ENCODE data around the gene PRPF19. TPM values are rescaled to one million over a fixed set of nuclear protein-coding genes. Genes with fewer than 3 reads are reported as not detected.
A peak's percentile ranks its signal among the peaks of the same experiment; 100 is the strongest.

Gene PRPF19
- total RNA-seq, 2 experiments from 2014 or later, result 127 to 139 TPM

DNA sequence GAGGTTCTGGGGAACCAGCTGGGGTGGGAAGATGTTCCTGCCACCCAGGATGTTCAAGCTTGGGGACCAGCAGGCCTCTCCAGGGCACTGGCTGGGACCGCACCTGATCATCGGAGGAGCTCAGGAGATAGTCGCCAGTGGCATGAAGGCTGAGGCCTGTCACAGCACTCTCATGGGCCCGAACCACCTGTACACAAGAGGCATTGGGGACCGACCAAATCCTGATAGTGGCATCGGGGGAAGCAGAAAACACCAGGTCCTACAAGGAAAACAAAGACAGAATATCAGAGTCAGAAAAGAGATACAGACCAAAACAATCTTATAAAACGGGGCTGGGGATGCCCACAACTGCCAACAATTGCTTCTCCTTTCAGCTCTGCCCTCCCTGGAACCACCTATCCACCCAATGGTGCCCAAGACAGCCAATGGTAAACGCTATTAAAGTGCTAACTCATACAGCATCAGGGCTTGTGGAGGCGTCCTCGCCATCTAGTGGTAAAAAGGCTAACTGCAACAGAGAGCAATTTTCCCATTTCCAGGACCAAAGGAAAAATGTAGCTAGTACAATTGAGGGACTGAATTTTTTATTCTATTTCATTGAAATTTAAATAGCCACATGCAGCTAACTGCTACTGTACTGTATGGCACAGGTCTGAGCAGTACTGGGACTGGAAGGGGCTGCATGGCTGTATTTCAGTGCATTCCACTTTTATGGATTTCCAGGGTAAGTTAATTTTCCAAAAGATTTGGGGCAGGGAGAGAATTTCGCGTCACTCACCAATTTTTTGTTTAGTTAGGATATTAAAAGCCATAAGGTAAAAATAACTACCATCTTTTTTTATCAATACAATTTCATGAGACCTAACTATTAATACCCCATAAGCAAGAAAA lies 7.1 kb downstream of the PRPF19 start:
- CTCF ChIA-PET, result interaction anchor here (0.6 to 11.1 kb wide), 33 partner anchors 8 to 504 kb away, joined by 3 to 117 read pairs (median 4); partner anchors contain the start of genes CCDC86 and TMEM109
- Mint-ChIP-seq H3K27ac (no peak overlapping the region), H3K27me3 (no peaks in the 10 kb centered on the region), H3K4me1 (ENCODE audit: low read depth) (peaks cover 11% of the 10 kb centered on the region), H3K36me3 (peaks cover 69% of the 10 kb centered on the region), H3K4me3 (no peak overlapping the region), H3K9me3 (no peaks in the 10 kb centered on the region)
- intact Hi-C loops (cut with micrococcal nuclease), result loop anchor here (1.0 to 5.0 kb wide), 2 partner anchors 68 to 122 kb away; no protein-coding TSS in a partner anchor
- POLR2A ChIA-PET, result no interaction called here
- no peak for DNase-seq

GRCh38 chr11:60897496-60897895 lies 8.9 kb downstream of the PRPF19 start:
- H3K9me3 Mint-ChIP-seq, result no peaks in the 10 kb centered on the region
- no peaks in the 10 kb centered on the region for H3K4me1 Mint-ChIP-seq (ENCODE audit: low read depth)
- intact Hi-C loops (cut with micrococcal nuclease), result loop anchor here (5.0 kb wide), 1 partner anchor 120 kb away; no protein-coding TSS in a partner anchor
- no peak for DNase-seq
- ChIA-PET CTCF (interaction anchor here (1.1 to 11.1 kb wide), 5 partner anchors 10 to 122 kb away, joined by 3 to 117 read pairs (median 3); no protein-coding TSS in a partner anchor), POLR2A (no interaction called here)
- H3K27ac Mint-ChIP-seq, result no peak overlapping the region
- H3K4me3 Mint-ChIP-seq, result no peak overlapping the region
- no peaks in the 10 kb centered on the region for H3K27me3 Mint-ChIP-seq
- peaks cover 68% of the 10 kb centered on the region for H3K36me3 Mint-ChIP-seq

- Mint-ChIP-seq H3K4me3 (no peak overlapping the region), H3K27ac (no peak overlapping the region), H3K36me3 (peaks cover 59% of the 10 kb centered on the region), H3K4me1 (ENCODE audit: low read depth) (no peaks in the 10 kb centered on the region), H3K27me3 (no peaks in the 10 kb centered on the region), H3K9me3 (no peaks in the 10 kb centered on the region)
- ChIA-PET POLR2A (interaction anchor here (1.0 kb wide), 1 partner anchor 10 kb away, joined by 3 read pairs; the partner anchor contains the start of gene PRPF19), CTCF (interaction anchor here (1.8 to 1.9 kb wide), 2 partner anchors 8 to 65 kb away, joined by 7 to 8 read pairs; no protein-coding TSS in a partner anchor)
- intact Hi-C loops (cut with micrococcal nuclease), result loop anchor here (5.0 kb wide), 1 partner anchor 118 kb away; no protein-coding TSS in a partner anchor
- DNase-seq, result no peak
These were observed 10.7 kb downstream of the PRPF19 start for GRCh38 chr11:60895687-60896086.

DNA sequence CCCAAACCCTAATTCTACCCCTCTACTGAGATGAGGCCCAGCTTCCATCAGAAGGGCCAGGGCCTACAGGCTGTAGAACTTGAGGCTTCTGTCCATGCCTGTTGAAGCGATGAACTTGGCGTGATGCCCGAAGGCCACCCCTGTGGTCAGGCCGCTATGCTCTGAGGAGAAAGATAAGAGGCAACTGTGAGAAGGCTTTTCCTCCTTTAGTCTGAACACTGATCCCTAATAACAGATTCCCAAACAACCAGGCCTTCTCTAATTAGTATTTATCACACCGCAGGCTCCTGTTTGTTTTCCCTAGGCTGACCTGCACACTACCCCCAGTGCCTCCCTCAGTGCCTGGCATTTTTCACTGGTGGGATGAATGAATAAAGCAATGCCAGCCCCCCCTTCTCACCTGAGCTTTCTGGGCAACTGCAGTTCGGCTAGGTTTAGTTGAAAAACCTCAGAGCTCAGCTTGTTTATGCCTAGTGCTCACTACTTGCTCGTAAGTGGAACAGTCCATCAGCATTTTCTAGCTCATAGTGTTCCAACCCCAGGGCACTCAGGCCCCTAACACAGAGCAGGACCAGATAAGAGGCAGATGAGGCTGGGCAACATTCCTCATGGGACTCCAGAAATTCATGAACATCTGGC lies 15.2 kb downstream of the PRPF19 start:
- ChIA-PET CTCF (interaction anchor here (0.6 to 3.6 kb wide), 3 partner anchors 8 to 60 kb away, joined by 4 to 24 read pairs (median 4); no protein-coding TSS in a partner anchor), POLR2A (interaction anchor here (0.6 kb wide), 1 partner anchor 41 kb away, joined by 3 read pairs; no protein-coding TSS in a partner anchor)
- Mint-ChIP-seq H3K4me1 (ENCODE audit: low read depth) (no peaks in the 10 kb centered on the region), H3K9me3 (no peaks in the 10 kb centered on the region), H3K27me3 (no peaks in the 10 kb centered on the region), H3K36me3 (peaks cover 45% of the 10 kb centered on the region), H3K27ac (no peak overlapping the region), H3K4me3 (no peak overlapping the region)
- intact Hi-C loops (cut with micrococcal nuclease), result no loop called here
- no peak for DNase-seq

DNA sequence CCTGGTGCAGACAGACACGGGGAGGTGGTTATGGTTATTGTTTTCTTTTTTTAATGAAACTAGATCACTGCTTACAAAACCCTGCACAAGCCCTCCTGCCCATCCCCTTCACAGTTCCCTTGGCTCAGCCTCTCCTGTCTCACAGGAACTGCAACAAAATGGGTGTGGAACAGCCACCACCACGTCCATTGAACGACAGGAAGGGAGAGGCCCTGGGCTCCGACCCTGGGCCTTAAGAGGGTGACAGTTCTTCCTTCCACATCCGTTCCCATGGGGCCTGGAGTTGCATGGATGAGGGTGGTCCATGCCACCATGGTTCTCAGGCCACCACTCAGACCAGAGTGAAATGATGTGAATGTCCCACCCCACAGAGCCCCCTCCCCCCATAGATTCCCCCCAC lies 15.7 kb downstream of the PRPF19 start:
- Mint-ChIP-seq H3K4me3 (no peak overlapping the region), H3K27me3 (no peaks in the 10 kb centered on the region), H3K4me1 (ENCODE audit: low read depth) (no peaks in the 10 kb centered on the region), H3K36me3 (peaks cover 44% of the 10 kb centered on the region), H3K27ac (no peak overlapping the region), H3K9me3 (no peaks in the 10 kb centered on the region)
- ChIA-PET POLR2A (interaction anchor here (0.6 kb wide), 1 partner anchor 41 kb away, joined by 3 read pairs; no protein-coding TSS in a partner anchor), CTCF (interaction anchor here (0.6 to 3.6 kb wide), 3 partner anchors 9 to 59 kb away, joined by 4 to 24 read pairs (median 4); no protein-coding TSS in a partner anchor)
- intact Hi-C loops (cut with micrococcal nuclease), result no loop called here
- DNase-seq, result no peak

GRCh38 chr11:60889869-60890311 lies 16.5 kb downstream of the PRPF19 start:
- H3K27ac Mint-ChIP-seq, result no peak overlapping the region
- H3K9me3 Mint-ChIP-seq, result no peaks in the 10 kb centered on the region
- H3K27me3 Mint-ChIP-seq, result no peaks in the 10 kb centered on the region
- H3K4me3 Mint-ChIP-seq, result no peak overlapping the region
- no peaks in the 10 kb centered on the region for H3K4me1 Mint-ChIP-seq (ENCODE audit: low read depth)
- ChIA-PET POLR2A (interaction anchor here (1.3 kb wide), 1 partner anchor 12 kb away, joined by 4 read pairs; no protein-coding TSS in a partner anchor), CTCF (interaction anchor here (0.7 to 3.6 kb wide), 4 partner anchors 9 to 73 kb away, joined by 3 to 24 read pairs (median 10); no protein-coding TSS in a partner anchor)
- no peak for DNase-seq
- H3K36me3 Mint-ChIP-seq, result peaks cover 43% of the 10 kb centered on the region
- intact Hi-C loops (cut with micrococcal nuclease), result no loop called here

GRCh38 chr11:60887556-60887955 lies 18.8 kb downstream of the PRPF19 start:
- H3K27ac Mint-ChIP-seq, result no peak overlapping the region
- ChIA-PET POLR2A (interaction anchor here (1.2 kb wide), 1 partner anchor 15 kb away, joined by 5 read pairs; no protein-coding TSS in a partner anchor), CTCF (interaction anchor here (0.9 to 2.9 kb wide), 16 partner anchors 9 to 112 kb away, joined by 3 to 100 read pairs (median 6); partner anchors contain the start of gene PRPF19)
- peak; percentile 47 for DNase-seq
- no peaks in the 10 kb centered on the region for H3K4me1 Mint-ChIP-seq (ENCODE audit: low read depth)
- H3K27me3 Mint-ChIP-seq, result no peaks in the 10 kb centered on the region
- no peaks in the 10 kb centered on the region for H3K9me3 Mint-ChIP-seq
- intact Hi-C loops (cut with micrococcal nuclease), result loop anchor here (1.0 kb wide), 1 partner anchor 56 kb away; no protein-coding TSS in a partner anchor
- H3K4me3 Mint-ChIP-seq, result no peak overlapping the region
- peaks cover 40% of the 10 kb centered on the region for H3K36me3 Mint-ChIP-seq

GRCh38 chr11:60880643-60881282 lies 25.6 kb downstream of the PRPF19 start:
- ChIA-PET POLR2A (no interaction called here), CTCF (interaction anchor here (1.2 to 1.4 kb wide), 2 partner anchors 19 to 50 kb away, joined by 3 read pairs; no protein-coding TSS in a partner anchor)
- Mint-ChIP-seq H3K27me3 (no peaks in the 10 kb centered on the region), H3K9me3 (no peaks in the 10 kb centered on the region), H3K36me3 (peaks cover 40% of the 10 kb centered on the region), H3K4me3 (no peak overlapping the region), H3K4me1 (ENCODE audit: low read depth) (no peaks in the 10 kb centered on the region), H3K27ac (no peak overlapping the region)
- intact Hi-C loops (cut with micrococcal nuclease), result no loop called here
- no peak for DNase-seq

DNA sequence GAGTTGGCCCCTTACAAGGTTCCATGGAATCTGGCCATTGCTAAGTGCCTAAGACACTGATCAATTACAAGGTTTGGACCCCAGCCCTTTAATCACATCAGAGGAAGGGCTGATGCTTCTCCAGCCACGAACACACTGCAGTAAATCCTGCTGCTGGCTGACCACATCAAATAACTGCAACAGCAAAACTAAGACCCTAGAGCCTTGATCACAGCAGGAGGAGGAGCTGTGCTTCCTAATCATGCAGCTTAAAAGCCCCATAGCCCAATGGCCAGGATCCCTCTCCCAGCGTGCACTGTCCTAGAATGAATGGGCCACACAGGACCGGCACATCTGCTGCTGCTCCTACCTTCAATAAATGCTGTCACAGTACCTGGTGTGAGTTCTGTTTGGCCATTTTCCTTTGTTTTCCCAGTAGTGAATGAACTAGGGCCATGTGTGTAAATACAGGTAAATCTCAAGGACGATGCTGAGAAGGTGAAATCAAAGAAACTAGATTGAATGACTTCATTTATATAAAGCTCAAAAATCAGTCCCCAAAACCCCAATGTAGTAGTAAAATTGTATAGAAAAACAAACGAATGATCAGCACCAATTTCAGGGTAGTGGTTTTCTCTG lies 26.3 kb downstream of the PRPF19 start:
- CTCF ChIA-PET, result interaction anchor here (1.2 to 1.4 kb wide), 2 partner anchors 19 to 49 kb away, joined by 3 read pairs; no protein-coding TSS in a partner anchor
- no peak for DNase-seq
- POLR2A ChIA-PET, result no interaction called here
- Mint-ChIP-seq H3K36me3 (peaks cover 34% of the 10 kb centered on the region), H3K9me3 (no peaks in the 10 kb centered on the region), H3K27me3 (no peaks in the 10 kb centered on the region), H3K27ac (no peak overlapping the region), H3K4me3 (no peak overlapping the region), H3K4me1 (ENCODE audit: low read depth) (no peaks in the 10 kb centered on the region)
- intact Hi-C loops (cut with micrococcal nuclease), result no loop called here

GRCh38 chr11:60879104-60879503 lies 27.3 kb downstream of the PRPF19 start:
- DNase-seq, result no peak
- no peak overlapping the region for H3K27ac Mint-ChIP-seq
- no peaks in the 10 kb centered on the region for H3K27me3 Mint-ChIP-seq
- H3K36me3 Mint-ChIP-seq, result peaks cover 32% of the 10 kb centered on the region
- H3K4me1 Mint-ChIP-seq (ENCODE audit: low read depth), result no peaks in the 10 kb centered on the region
- no peak overlapping the region for H3K4me3 Mint-ChIP-seq
- no peaks in the 10 kb centered on the region for H3K9me3 Mint-ChIP-seq
- intact Hi-C loops (cut with micrococcal nuclease), result no loop called here
- POLR2A ChIA-PET, result no interaction called here
- CTCF ChIA-PET, result no interaction called here

All from activated CD4-positive, alpha-beta memory T cell treated with anti-CD3 and anti-CD28 coated beads for 36 hours (primary cell).